CD4-positive, alpha-beta T cell treated with Interleukin-1 beta for 1 hour (primary cell): ENCODE data around the gene LRRTM1.

ENCODE experiments used
- DNase-seq, 2 donors: peaks; one replicate each; pipeline ENCODE4 v3.0.0-alpha.2; 2020 to 2022

Gene LRRTM1, protein sequence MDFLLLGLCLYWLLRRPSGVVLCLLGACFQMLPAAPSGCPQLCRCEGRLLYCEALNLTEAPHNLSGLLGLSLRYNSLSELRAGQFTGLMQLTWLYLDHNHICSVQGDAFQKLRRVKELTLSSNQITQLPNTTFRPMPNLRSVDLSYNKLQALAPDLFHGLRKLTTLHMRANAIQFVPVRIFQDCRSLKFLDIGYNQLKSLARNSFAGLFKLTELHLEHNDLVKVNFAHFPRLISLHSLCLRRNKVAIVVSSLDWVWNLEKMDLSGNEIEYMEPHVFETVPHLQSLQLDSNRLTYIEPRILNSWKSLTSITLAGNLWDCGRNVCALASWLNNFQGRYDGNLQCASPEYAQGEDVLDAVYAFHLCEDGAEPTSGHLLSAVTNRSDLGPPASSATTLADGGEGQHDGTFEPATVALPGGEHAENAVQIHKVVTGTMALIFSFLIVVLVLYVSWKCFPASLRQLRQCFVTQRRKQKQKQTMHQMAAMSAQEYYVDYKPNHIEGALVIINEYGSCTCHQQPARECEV

DNA sequence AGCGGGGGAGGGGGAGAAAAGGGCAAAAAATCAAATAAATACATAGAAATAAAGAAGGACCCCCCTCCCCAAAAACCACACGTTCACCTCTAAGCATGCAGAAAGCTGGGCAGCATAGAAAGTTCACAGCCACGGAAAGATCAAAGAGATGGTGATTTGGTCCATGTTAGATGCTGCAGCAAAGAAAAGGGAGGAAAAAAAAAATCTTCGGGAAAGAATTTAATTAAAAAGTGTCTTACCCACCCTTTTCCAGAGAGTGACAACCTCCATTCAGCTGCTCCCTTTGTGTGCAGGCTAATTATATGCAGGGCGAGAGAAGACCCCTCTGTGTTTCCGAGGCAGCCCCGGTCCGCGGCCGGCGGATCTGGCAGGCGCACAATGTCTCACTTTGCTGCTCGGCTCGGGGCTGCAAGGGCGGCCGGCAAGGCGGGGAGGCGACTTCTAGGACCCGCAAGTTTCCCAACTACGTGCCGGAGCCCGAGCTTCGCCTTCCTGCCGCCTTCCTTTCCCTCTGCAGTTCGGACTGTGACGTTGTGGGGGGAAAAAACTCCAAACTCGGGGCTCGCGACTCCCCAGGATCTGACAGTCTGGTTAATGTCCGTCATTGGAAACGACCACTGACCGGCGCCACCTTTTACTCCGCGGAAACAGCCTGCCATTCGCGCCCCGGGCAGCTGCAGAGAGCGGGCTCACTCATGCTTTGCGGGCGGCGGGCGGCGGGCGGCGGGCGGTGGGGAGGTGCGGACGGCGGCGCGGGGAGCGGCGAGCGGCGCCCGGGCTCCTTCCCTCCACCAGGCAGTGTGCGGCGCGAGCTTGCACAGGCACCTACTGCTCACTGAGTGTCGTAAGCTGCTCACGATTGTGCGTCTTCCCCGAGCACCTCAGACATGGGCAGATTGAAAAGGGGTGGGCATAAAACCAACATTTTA is at the start of gene LRRTM1:
Gene LRRTM1, minus strand, starts transcription at position 844 of the 929 bp plus-strand sequence. CDS start 933 bp downstream, outside the sequence.
- no peak for DNase-seq

DNA sequence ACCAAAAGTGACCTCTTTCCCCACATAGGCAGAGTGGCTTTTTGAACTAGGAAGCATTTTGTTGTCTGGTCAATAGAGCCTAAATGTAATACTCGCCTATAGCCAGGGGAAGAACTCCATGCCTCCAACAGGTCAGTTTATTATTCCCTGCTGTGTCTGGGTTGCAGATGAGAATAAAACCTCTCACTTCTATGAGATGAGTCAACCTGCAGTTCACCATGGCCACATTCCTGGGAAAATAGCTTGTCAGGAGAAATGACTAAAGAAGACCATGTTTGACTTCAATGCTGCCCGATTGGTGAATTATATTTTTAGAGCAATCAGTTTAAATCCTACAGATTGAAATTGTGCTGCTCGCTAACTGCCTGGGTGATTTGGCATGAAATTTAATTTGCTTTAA is 46.7 kb upstream of the LRRTM1 start:
- DNase-seq: no peak

DNA sequence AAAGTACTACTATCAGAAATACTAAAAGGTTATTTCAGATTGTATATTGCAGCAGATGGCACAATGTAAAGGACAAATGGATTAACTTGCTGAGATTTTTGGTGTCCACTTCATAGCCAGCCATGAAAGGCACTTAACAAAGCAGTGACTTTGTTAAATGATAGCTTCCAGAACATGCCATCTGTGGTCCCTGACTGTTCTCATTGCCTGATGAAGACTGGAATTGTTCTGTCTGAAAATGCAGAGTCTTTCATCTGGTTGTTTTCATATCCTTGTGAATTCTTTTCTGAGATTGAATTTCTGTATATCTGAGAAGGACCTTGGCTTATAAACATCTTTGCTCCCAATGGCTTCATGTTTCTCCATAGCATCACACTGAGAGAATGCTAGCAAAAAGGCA is 44.4 kb upstream of the LRRTM1 start:
- DNase-seq: no peak

DNA sequence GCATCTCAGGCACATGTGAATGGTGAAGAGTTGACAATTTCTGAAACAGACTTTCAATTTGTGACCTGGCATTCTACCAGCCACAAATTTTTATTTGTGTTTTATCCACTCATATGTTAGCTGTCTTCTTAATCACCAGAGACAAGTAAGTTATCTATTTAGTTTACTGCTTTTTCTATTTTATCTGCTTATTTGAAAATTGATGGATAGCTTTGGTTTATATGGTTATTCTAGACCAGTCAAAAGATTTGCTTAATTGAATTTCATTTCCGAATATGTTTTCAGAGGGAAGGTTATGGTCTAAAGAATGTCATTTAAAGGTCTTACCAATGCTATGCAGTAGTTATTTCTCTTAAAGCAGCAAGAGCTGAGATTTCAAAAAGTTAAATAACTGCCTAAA is 43.5 kb upstream of the LRRTM1 start:
- DNase-seq: no peak

DNA sequence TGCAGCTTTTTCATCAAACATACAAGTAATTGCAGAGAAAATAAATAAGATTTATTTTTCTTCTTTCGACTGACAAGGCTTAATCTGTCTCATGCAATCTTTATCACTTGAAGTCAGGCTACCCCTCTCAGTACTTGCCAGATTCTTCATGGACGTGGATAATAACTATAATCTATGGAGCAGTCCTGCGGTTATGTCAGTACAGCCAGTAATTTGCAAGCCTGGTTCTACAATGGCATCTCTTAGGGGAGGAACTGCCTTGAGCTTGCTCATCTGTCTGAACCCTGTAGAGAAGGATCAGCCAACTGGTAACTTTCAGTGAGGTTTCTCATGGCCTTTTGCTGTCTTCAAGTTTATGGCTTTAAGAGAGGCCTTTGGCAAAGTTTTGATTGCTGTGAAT is 35.5 kb upstream of the LRRTM1 start:
- DNase-seq: no peak

DNA sequence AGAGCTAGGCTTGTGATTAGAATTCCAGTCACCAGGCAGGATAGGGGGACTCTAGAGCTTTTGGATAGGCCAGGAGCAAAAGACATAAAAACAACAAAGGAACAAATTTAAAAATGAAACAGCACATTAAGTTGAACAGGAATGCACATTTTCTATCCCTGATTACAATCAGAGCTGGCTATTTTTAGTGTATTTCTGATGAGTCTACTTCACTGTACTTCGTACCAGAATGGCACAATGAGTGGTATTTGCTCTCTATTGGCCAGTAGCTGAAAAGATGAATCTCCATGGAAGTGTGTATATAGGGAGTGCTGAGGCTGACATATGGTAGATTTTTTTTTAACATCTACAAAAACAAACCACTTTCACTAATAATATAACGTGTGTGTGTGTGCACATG is 34.2 kb upstream of the LRRTM1 start:
- DNase-seq: no peak

DNA sequence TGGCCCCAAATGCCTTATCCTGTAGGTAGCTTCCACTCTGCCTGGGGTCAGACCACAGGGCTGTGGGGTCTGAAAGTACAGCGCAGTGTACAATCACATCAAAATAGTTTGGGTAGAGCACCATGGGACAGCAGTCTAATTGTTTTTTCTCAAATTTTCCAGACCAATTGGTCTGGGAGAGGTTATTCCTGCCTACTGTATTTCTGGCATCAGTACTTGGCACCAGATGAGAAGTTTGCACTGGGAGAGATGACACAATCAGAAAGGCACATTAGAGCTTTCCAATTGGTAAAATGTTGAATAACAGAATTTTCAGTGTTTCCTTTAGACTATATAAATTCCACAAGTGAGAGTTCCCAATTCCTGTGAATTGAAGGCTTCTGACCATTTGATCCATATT is 30.9 kb upstream of the LRRTM1 start:
- no peak for DNase-seq

DNA sequence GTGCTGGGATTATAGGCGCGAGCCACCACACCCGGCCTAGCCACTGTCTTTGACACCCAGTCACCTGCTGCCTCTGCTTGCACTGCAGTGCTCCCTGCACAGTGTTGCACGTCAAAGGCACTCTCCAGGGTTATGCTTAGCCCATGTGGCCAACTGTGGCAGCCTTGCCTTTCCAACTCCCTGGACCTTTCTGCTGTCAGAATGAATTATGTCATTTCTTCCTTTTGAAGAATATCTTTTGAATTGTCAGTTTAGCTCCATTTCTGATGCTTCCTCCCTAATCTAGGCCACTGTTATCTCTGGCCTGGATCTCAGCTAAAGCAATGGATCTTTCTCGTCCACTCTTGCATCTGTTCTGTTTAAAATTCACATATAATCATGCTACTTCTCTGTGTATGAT is 29.3 kb upstream of the LRRTM1 start:
- no peak for DNase-seq

DNA sequence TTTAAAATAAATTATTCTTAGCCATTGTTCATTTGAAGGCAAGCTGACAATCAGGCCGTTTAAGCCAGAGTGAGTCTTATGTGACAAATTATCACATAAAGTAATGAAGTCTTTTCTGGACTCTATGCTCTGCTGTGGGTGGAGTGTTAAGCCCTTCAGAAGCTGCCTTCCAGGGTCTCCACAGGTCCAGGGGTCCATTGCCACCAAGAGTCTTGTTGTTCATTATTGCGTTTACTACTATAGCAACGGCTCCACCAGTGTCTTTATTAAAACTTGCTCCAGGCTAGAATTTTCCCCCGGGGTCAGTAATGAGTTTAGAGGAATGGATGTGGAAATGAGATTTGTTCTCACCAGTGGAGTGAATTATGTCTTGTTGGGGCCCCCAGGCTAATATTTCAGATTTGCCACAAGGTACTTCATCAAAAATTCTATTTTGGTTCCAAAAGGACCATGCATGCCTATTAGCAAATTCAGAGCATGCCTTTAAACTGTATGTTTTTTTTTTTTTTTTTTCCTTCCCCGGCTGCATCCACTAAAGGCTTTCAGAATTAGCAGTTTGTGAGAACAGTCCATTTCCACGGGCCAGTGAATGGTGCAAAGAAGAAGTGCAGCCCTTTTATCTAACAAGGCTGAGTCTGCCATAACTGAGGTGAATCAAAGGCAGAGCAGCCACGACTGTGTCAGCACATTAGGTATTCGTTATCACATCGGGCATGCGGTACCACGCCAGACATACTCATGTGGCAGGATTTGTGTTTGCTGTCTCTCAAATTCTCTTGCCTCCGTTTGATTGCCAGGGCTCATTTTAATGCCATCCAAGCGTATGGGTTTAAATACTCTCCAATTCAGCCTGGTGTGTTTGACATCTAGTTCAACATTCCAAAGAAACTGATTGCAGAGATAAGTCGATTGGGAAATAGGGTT is 26.2 kb upstream of the LRRTM1 start:
- no peak for DNase-seq

DNA sequence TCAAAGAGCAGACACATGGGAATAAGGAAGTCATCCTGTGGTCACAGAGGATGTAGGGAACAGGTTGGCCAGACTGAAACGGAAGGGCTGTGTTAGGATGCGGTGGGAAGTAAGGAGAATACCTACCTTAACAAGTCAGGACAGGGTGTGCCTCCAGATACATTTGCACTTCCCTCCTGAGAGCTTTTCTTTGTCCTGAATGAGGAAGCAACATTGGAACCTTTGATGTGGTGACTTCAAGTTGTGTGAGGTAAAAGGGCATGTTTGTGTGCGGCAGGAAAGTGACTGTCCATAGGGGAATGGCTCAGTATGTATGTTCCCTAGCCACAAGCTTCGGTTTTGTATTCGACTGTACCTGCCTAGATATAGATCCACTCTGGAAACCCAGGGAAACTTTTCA is 24.9 kb upstream of the LRRTM1 start:
- DNase-seq: no peak

DNA sequence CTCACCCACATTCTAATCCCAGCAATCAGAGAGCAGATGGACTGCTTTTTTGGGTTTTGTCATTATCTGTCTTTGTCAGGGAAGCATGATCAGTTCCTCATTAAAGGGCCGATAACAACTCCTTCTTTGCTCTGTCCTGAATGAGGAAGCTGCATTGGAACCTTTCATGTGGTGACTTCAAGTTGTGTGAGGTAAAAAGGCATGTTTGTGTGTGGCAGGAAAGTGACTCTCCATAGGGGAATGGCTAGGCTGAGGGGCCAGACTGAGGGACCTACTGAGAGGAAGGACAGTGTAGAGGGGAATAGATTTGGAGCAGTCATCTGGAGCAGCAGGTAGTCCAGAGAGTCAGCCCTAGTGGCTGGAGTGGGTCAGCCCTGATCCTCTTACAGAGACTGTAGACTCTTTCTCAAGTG is 23.6 kb upstream of the LRRTM1 start:
- no peak for DNase-seq

DNA sequence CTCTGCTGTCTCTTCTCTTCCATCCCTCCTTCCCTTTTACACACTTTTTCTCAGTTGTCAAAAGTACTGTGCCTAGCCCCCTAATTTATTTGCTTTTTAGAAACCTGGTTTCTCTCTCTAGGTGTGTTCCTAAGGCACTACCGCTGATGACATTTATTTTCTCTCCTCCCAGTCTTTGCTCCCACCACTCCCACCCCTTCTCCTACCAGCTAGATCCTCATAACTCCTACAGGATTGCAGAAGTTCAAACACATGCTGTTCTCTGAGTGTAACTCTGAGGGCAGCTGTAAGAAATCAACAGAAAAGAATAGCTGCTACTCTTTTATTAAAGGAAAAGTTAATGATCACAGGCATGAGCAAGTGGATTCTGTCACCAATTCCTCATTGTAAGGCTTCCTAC is 22.3 kb upstream of the LRRTM1 start:
- no peak for DNase-seq

DNA sequence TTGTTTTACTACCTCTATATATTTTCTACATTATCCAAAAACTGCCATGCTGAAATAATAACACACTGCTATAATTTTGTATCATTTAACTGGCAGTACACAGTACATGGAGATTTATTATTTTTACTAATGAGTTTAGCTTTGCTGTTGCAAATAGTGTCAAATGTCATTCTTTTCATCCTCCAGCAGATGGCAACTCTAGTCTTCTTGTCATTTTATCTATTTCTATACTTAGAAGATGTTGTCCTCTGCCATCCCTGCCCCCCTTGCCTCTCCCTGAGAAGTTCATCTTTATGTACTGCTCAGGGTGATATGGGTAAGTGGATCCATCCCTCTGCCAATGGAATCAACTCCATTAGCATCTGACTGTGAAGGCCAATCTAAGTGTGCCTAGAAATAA is 21.7 kb upstream of the LRRTM1 start:
- no peak for DNase-seq

DNA sequence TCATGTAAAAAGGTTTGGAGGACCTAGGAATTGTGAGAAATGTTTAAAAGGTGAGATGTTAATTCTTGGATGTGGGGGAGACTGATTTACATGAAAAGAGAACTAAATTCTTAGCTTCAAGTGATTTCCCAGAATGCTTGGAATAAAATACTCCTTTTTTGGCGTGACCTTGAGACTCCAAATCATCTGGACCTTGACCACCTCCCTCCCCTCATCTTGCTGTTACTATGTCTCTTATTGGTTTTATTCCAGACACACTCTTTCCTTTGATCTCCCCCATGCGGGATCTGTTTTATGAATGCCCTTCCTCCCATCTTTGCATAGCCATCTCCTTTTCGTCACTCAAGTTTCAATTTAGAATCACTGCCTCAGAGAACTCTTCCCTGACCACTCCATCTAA is 20.0 kb upstream of the LRRTM1 start:
- no peak for DNase-seq

DNA sequence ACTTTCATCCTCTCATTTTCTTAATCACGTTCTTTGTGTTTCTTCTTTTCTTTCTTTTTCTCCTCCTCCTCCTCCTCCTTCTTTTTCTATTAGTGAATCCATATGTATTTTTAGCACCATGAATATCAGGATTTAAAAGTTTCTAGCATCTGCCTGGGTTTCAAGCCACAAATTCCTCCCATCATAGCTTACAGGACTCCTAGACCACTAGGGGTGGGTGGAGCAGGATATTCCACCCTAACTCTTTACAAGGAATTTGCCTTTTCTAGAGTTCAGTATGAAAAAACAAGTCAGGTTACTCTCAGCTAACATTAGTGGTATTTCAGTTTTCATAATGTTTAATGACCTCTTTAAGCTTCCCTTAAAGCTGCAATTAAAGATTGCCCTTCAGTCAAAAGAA is 19.1 kb upstream of the LRRTM1 start:
- DNase-seq: no peak

DNA sequence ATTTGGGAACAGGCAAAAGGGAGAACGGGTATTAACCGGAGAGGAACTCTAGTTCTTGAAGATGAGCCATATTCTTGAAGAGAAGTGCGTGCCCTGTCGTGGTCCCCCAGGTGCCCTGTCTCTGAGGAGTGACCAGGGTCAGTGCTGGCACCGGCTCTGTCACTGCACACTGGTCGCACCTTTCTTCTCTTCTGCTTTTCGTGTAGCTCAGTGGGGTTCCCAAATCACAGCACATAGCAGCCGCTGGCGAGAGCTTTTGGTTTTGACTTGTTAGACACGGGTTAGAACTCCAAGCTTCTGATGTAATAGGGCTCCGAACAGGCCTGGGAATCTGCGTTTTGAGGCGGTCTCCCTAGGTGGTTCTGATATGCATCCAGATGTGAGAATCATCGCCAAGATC is 18.4 kb upstream of the LRRTM1 start:
- no peak for DNase-seq

DNA sequence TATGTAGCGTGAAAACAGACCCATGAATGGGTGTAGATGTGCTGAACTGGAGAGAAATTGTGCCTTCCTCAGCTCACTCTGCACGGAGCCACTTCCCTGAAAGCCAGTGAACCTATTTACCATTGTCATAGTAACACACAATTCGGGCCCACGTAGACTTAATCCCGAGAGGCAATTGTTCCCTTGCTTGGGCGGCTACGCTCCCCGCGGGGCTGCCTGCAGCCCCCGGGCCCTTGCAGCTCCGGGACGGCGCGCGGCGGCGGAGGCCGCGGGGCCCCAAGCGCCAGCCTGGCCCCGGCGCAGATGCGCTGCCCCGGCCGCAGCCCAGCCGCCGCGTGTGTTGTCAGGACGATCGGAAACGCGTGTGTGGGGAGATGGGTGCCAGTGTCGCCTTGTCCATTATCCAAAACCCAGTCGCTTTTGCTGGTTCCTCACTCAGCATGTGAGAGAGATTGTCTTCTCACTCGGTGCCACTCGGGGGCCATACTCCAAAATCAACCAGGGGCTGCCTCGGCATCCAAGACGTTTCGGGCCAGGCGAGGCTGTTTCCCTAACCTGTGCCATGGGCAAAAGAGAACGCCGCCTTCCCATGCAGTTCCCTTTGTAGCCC is 17.9 kb upstream of the LRRTM1 start:
- DNase-seq: no peak

DNA sequence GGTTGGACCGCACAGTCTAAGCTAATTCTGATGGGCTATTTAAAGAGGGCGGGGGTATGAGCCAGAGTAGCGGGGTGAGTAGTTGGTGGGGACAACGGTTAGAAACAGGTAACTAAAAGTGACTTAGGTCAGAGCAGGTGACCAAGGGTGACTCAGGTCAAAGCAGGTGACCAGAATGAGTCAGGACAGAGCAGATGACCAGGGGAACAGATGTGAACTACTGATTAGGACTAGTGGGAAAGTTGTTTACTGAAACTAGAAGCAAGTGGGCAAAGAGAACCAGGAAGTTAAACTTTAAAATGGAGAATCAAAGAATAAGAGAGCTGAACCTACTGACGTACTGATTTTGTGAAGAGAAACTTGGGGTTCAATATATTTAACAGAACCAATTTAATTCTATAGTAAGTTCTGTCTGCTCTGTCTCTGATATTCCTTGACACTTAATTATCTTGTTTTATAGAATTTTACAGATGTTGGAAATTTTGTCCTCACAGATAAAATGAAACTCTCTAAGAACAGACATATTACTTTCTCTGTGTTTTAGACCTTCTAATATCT is 7.8 kb upstream of the LRRTM1 start:
- DNase-seq: no peak

DNA sequence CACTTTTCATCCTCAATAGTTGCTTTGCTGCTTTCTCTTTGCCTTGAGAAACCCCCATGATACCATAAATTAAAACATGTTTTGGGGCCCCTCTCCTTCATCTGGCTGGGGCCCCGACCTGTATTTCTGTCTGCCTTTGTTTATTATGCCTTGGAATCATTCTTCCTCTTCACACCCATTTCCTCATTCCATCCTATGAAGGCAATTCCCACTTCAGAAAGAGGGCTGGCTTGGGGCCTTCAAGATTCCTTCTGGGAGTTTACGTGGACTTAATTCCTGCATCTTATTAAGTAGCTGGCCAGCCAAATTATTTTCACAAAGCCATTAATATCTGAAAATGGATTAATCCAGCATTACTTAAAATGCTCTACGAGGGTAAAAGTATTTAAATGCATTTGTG is 6.8 kb upstream of the LRRTM1 start:
- no peak for DNase-seq

DNA sequence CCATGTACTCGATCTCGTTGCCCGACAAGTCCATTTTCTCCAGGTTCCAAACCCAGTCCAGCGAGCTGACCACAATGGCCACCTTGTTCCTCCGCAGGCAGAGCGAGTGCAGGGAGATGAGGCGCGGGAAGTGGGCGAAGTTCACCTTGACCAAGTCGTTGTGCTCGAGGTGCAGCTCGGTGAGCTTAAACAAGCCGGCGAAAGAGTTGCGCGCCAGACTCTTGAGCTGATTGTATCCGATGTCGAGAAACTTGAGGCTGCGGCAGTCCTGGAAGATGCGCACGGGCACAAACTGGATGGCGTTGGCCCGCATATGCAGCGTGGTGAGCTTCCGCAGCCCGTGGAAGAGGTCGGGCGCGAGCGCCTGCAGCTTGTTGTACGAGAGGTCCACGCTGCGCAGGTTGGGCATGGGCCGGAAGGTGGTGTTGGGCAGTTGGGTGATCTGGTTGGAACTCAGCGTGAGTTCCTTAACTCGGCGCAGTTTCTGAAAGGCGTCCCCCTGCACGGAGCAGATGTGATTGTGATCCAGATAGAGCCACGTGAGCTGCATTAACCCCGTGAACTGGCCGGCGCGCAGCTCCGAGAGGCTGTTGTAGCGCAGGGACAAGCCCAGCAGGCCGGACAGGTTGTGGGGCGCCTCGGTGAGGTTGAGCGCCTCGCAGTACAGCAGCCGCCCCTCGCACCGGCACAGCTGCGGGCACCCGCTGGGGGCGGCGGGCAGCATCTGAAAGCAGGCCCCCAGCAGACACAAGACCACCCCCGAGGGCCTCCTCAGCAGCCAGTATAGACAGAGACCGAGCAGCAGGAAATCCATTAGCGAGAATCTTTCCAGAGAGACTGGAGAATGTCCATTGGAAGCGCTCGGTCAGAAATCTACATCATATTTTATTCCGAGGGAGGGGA is 1.3 kb downstream of the LRRTM1 start:
- no peak for DNase-seq
